ENCODE data around the gene GBF1.

GRCh38 chr10:102424145-102424544 lies 178.8 kb downstream of the GBF1 start:
- TF ChIP-seq POLR2AphosphoS5 (IDR thresholded peaks at IDR 0.05; ENCODE audit: low read depth), result no peak
- TF ChIP-seq GABPA (IDR thresholded peaks at IDR 0.05; ENCODE audit: low read depth), result no peak
- no peak for TF ChIP-seq CTCF (IDR thresholded peaks at IDR 0.05; ENCODE audit: insufficient read depth, low read length)
